Measurements from ENCODE around the gene RAD9A.

RAD9A gene

GRCh38 chr11:67441098-67441563 is 49.3 kb downstream of the RAD9A start:
- no peak for DNase-seq (ENCODE audit: low spot score)

DNA sequence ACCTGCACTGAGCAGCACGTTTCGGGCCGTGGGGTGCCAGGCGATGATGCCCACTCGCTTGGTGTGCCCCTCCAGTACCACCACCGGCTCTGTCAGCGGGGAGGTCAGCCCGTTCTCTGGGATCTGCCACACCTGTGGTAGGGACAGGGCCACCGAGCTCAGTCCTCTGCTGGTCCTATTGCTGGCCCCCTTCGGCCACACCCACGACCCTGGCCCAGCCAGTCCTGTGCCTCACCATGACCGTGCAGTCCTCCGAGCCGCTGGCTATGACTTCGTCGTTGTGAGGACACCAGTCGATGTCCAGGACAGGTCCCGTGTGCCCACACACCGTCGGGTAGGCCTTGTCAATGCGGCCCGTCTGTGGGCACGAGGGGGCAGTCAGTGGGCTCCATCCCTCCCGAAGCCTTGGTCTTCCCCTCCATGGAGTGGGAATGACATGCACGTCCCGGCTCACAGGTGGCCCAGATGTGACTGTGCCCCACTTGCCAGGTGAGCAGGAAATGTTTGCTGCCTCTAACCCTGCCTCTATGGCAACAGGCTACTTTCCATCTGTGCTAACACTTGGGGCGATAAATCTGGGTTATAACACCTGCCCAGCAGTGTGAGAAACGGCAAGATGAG is 50.1 kb downstream of the RAD9A start:
- no peak for DNase-seq (ENCODE audit: low spot score)

DNA sequence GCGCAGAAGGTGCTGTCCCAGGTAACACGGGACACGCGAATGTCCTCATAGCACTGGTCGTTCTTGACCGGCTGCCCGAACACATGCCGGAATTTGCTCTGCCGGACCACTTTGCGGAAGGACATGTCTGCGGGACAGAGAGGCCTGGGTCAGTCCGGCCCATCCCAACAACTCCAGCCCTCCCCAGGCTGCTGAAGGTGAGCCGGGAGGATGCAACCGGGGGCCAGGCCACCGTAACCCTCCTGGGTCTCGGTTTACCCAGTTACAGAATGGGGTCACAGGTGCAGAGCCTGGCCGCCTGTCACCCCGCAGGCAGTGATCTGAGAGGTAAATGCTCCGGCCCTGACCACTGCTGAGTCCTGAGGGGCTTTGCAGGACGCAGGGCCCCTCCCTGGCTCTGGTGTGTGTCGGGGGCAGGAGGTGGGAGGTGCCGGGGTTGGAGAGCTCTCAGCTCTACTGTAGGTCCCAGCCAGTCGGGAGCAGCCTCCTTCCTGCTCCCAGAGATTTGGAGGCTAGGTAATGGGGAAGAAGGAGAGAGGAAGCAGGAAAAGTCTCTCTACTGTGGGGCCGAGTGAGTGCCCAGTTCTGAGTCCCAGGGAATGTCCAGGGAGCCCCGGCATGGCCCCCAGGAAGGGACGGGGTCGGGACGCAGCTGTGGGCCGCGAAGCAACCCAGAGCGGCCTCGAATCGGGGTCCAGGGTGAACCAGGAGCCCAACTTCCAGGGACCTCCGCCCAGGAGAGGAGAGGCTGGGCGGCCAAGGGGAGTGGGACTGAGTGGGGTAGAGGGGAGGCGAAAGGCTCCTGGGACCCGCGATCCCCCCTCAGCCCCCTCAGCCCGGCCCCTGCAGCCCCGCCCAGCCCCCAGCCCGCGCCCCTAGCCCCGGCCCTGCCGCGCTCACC is 51.0 kb downstream of the RAD9A start:
- no peak for DNase-seq (ENCODE audit: low spot score)

DNA sequence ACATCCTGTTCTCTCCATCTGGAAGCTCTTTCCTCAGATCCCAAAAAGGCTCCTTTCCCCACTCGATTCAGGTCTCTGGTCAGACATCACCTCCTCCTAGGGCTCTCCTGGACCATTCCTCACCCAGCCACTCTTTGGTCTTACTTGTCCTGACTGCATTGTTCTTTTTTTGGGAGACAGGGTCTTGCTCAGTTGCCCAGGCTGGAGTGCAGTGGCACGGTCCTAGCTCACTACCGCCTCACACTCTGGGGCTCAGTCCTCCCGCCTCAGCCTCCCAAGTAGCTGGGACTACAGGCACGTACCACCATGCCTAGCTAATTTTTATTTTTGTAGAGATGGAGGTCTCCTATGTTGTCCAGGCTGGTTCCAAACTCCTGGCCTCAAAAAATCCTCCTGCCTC is 53.7 kb downstream of the RAD9A start:
- no peak for DNase-seq (ENCODE audit: low spot score)

Measured in COLO829 (cell line).